ENCODE measurements around the gene TP53.
A peak's percentile ranks its signal among the peaks of the same experiment; 100 is the strongest.

TP53 gene

DNA sequence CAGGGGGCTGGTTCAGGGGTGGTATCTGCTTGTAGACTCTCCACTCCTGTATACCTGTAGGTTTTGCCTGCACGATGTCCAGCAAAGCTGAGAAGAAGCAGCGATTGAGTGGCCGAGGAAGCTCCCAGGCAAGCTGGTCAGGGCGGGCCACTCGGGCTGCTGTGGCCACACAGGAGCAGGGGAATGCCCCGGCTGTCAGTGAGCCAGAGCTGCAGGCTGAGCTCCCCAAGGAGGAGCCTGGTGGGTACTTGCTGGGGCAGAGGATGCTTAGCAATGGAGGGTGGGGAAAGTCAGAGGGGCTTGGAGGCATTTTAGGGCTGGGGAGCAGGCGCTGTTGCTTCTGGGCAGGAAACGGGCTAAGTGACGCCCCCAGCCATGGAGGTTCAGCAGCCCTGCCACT lies 32.4 kb upstream of the TP53 start:
- TF ChIP-seq, protein P1, sequence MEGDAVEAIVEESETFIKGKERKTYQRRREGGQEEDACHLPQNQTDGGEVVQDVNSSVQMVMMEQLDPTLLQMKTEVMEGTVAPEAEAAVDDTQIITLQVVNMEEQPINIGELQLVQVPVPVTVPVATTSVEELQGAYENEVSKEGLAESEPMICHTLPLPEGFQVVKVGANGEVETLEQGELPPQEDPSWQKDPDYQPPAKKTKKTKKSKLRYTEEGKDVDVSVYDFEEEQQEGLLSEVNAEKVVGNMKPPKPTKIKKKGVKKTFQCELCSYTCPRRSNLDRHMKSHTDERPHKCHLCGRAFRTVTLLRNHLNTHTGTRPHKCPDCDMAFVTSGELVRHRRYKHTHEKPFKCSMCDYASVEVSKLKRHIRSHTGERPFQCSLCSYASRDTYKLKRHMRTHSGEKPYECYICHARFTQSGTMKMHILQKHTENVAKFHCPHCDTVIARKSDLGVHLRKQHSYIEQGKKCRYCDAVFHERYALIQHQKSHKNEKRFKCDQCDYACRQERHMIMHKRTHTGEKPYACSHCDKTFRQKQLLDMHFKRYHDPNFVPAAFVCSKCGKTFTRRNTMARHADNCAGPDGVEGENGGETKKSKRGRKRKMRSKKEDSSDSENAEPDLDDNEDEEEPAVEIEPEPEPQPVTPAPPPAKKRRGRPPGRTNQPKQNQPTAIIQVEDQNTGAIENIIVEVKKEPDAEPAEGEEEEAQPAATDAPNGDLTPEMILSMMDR (IDR thresholded peaks at IDR 0.05; ENCODE audit: control insufficient read depth, insufficient read depth, low read depth, low read length, missing control alignments), result no peak
- DNase-seq (ENCODE audit: low read depth), result no peak
- no peak overlapping the region for H3K4me3 ChIP-seq (ENCODE audit: control insufficient read depth, low read depth, low read length)

DNA sequence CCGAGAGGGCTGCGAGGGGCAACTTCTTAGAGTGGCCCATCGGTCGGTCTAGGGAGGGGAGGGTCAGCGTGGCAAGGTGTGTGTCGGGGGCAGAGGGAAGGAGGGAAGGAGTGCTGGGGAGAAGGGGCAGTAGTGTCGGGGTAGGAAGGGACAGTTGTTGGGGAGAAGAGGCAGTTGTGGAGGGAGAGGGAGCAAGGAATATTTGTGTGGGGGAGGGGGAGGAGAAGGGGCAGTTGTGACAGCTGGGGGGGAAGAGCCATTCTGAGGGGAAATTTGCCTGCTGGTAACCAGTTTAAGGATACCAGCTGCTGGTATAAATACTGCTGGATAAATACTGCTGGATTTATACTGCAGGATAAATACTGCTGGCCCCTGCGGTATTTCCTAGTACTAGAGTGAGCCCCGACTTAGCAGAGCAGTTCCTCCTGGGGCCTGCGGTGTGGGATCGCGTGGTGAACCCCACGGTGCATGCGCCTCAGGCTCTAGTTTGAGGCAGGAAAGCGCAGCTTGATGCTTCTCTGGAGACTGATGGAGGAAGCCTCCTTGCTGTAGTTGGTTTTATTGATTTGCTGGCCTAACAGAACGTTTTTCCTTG lies 30.6 kb upstream of the TP53 start:
- H3K4me3 ChIP-seq (ENCODE audit: control insufficient read depth, low read depth, low read length), result peak overlapping the region; percentile 81
- TF ChIP-seq, protein P1 (IDR thresholded peaks at IDR 0.05; ENCODE audit: control insufficient read depth, insufficient read depth, low read depth, low read length, missing control alignments), result no peak
- no peak for DNase-seq (ENCODE audit: low read depth)

DNA sequence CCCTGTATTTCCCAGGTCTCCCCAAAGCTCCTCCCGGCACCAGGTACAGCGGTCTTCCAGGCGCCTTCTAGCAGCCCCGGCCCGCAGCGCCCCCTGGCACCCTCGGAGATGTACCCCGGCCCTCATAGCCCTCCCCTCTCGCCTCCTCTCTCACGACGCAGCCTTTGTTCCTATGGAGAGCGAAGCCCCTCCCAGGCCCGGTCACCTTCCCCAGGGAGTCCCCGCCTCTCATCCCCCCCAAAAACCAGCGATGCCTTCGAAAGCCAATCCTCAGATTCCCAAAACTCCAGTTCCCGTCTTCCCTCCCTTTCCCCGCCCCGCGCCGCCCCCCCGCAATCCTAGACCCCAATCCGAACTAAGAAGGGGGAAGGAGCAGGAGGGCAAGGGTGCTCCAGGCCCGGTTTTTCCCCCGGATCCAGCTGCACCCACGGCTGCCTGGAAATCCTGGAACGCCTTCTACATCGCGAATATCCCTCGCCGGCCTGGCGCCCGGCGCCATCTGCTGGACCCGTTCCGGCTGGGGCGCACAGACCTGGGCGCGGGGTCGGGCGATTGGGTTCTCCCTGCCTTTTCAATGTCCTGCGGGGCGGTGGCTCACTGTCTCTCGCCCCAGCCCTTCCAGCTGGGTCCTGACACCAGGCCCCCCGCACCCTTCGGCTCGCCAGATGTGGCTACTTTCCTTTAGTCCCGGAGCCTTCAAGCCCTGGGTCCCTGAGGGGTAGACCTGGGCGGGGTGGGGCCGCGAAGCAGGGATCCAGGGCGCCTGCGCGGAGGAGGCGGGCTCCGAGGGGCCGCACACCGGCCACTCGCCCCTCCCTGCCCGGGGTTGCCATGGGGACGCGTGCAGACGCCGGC lies 29.8 kb upstream of the TP53 start, which contains the start of gene DNAH2:
DNAH2 (plus strand) TSS at position 844 of the 855 bp plus-strand sequence. CDS start 1,991 bp downstream, outside the sequence.
- peak; percentile 52 for DNase-seq (ENCODE audit: low read depth)
- TF ChIP-seq, protein P1 (IDR thresholded peaks at IDR 0.05; ENCODE audit: control insufficient read depth, insufficient read depth, low read depth, low read length, missing control alignments), result peak; percentile 57
- peak within 1 kb of the TSS; percentile 81 for H3K4me3 ChIP-seq (ENCODE audit: control insufficient read depth, low read depth, low read length)

DNA sequence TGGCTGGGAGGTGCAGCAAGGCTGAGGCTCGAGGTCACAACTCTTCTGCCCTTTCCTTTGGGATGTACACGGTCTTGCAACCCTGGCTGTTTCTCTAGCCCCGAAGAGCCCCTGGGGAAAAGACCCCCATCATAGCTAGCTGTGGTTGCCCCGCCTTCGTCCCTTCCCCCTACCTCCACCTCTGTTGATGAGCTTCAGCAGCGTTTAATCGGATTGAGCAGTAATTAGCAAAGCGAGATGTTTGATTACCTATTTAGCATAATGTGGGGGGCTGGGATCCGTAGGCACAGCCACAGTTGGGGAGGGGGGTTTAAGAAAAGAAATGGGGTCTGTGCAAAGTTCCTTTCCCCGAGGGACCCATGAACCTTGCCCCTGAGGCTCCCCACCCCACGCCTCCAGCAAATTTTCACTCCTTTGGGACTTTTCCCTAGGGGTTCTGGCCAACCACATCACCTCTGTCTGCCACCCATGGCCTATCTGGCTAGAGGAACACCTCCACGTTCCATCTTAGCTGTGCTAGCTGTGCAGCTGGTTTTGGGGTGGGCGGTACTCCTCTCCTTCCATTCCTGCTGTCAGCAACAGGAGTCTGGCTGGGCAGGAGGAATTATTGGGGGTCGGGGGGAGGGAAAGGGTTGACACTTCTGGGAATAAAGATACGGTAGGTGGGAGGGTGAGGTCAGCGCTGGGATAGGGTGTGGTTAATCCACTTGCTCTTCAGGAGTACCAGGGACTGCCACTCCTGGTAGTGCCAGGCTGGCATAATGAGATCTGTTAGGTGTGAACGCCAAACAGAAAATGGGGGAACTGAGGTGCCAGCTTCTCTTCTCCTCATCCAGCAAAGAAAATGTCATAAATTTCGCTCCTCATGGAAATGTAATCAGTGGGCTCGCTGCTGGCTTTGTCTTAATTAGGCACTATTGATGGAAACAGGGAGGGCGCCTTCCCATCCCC lies 28.9 kb upstream of the TP53 start:
- DNase-seq (ENCODE audit: low read depth), result no peak
- H3K4me3 ChIP-seq (ENCODE audit: control insufficient read depth, low read depth, low read length), result peak overlapping the region; percentile 81
- TF ChIP-seq, protein P1 (IDR thresholded peaks at IDR 0.05; ENCODE audit: control insufficient read depth, insufficient read depth, low read depth, low read length, missing control alignments), result no peak

DNA sequence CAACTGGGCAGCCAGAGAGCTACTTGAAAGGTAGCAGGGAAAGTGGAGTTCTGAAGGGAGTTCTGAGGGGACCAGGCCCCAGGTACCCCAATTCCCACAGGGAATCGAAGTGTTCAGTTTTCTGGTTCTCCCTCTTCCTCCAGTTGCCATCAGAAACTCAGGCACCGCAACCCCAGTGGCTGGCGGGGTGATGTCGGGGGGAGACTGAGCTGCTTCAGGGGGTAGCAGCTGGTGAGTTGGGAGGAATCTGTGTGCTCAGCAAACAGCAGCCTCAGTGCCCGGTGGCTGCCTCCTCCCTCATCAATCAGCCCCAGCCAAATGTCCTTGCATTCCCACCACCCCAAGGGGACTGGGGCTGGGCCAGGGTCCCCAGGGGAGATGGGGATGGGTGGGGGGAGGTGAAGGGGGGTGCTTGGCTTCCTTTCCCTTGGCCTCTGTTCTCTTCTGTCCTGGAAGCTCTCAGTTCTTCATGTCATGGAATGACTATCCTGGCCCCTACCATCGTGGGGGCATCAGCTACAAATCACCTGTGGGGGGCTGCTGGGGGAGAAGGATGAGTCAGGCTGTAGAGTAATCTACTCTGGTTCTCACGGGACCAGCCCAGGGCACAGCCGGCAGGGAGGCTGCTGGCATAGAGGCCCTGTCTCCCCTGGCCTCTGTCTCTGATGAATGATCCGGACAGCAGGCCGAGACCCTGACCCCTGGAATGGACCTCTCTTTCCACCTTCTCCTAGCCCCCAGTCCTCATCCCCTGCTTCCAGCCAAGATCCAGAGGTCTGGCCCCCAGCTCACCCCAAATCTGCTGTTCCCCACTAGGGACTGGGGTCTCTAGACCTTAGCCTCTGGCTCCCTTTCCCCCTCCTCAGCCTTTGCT lies 27.7 kb upstream of the TP53 start:
- no peak for DNase-seq (ENCODE audit: low read depth)
- TF ChIP-seq, protein P1 (IDR thresholded peaks at IDR 0.05; ENCODE audit: control insufficient read depth, insufficient read depth, low read depth, low read length, missing control alignments), result no peak
- no peak overlapping the region for H3K4me3 ChIP-seq (ENCODE audit: control insufficient read depth, low read depth, low read length)

All from AG09309 (cell line).